Smooth muscle cell (in vitro differentiated cells): ENCODE results near the gene SLC25A43. TPM values are rescaled to one million over a fixed set of nuclear protein-coding genes. Genes with fewer than 3 reads are reported as not detected.

Experiments
- DNase-seq: peaks from one replicate; lab custom pipeline; 2025; ENCODE audit not compliant: unreplicated experiment; lab: John Stamatoyannopoulos, UW
- H2AFZ ChIP-seq: fragments of 200-600 bp; sonication (generic); 2 replicates; pipeline ENCODE4 v1.6.0; 2016; ENCODE audit warnings: antibody characterized with exemption, low read depth, mild to moderate bottlenecking
- H3F3A ChIP-seq: fragments of 200-600 bp; sonication (generic); 2 replicates; pipeline ENCODE4 v1.6.0; 2017; ENCODE audit warnings: antibody characterized with exemption, low read depth
- H3K27ac ChIP-seq: fragments of 200-600 bp; sonication (generic); 2 replicates; pipeline ENCODE4 v1.5.1; 2016; ENCODE audit warnings: low read depth, mild to moderate bottlenecking
- H3K27me3 ChIP-seq: fragments of 200-600 bp; sonication (generic); 2 replicates; pipeline ENCODE4 v1.6.1; 2016; ENCODE audit warnings: low read depth, mild to moderate bottlenecking
- H3K36me3 ChIP-seq: fragments of 200-600 bp; sonication (generic); 2 replicates; pipeline ENCODE4 v1.5.1; 2016; ENCODE audit warnings: low read depth
- H3K4me1 ChIP-seq: fragments of 200-600 bp; sonication (generic); 2 replicates; pipeline ENCODE4 v1.5.1; 2016; ENCODE audit warnings: low read depth
- H3K4me2 ChIP-seq: fragments of 200-600 bp; sonication (generic); 2 replicates; pipeline ENCODE4 v1.6.0; 2016; ENCODE audit warnings: mild to moderate bottlenecking
- H3K4me3 ChIP-seq: fragments of 200-600 bp; sonication (generic); 2 replicates; pipeline ENCODE4 v1.5.1; 2016; ENCODE audit warnings: mild to moderate bottlenecking
- H3K79me2 ChIP-seq: fragments of 200-600 bp; sonication (generic); 2 replicates; pipeline ENCODE4 v1.6.0; 2016; ENCODE audit warnings: low read depth, mild to moderate bottlenecking
- H3K9ac ChIP-seq: fragments of 200-600 bp; sonication (generic); 2 replicates; pipeline ENCODE4 v1.6.0; 2016; ENCODE audit warnings: low read depth
- H3K9me3 ChIP-seq: fragments of 200-600 bp; sonication (generic); replicated peaks from 2 replicates; pipeline ENCODE4 v1.5.1; 2016; ENCODE audit warnings: low read depth
- H4K20me1 ChIP-seq: fragments of 200-600 bp; sonication (generic); 2 replicates; pipeline ENCODE4 v1.6.0; 2016; ENCODE audit warnings: low read depth
- CTCF ChIP-seq: fragments of 200-600 bp; sonication (generic); IDR thresholded peaks from 2 replicates; pipeline ENCODE4 v1.5.1; 2017; ENCODE audit warnings: borderline replicate concordance, mild to moderate bottlenecking, antibody characterized with exemption; ENCODE audit not compliant: insufficient read depth, poor library complexity, severe bottlenecking
- WGBS: methylation state at CpG from one replicate; pipeline ENCODE4 v1.1.7; 2016; ENCODE audit warnings: low lambda C conversion rate; 5-methylcytosine and 5-hydroxymethylcytosine counted together
- polyA plus RNA-seq: library from polyadenylated mRNA; unstranded; fragments of >200 nt; fragmentation: Nextera tagmentation; extraction: Ambion mirVana; gene quantifications from 2 replicates; pipeline ENCODE4 v1.2.1, GENCODE V29; 2016
- total RNA-seq: library from RNA; depleted of rRNA; stranded (reverse); fragments of >200 nt; gene quantifications from 2 replicates; pipeline ENCODE4 v1.2.3, GENCODE V29; 2014

Gene SLC25A43
- total and polyA plus RNA-seq, 2 experiments from 2014 or later: 15.4 to 15.6 TPM

- Histone ChIP-seq H3F3A (no peaks in the 10 kb centered on the region), H3K36me3 (no peaks in the 10 kb centered on the region), H3K9me3 (no peaks in the 10 kb centered on the region), H3K4me3 (no peak overlapping the region), H2AFZ (no peak overlapping the region), H3K27me3 (no peaks in the 10 kb centered on the region), H4K20me1 (no peaks in the 10 kb centered on the region), H3K79me2 (no peaks in the 10 kb centered on the region), H3K9ac (no peak overlapping the region), H3K27ac (no peak overlapping the region), H3K4me1 (no peaks in the 10 kb centered on the region), H3K4me2 (no peak overlapping the region)
- WGBS: 78% methylated on average over 4 of the region's 4 CpGs
- TF ChIP-seq CTCF: no peak
- no peak for DNase-seq
Measured at GRCh38 chrX:119389214-119389613, 9.9 kb upstream of the SLC25A43 start.

GRCh38 chrX:119389871-119390501, 9.2 kb upstream of the SLC25A43 start:
- H3K4me3 ChIP-seq: no peak overlapping the region
- H3K36me3 ChIP-seq: no peaks in the 10 kb centered on the region
- H3K27me3 ChIP-seq: no peaks in the 10 kb centered on the region
- H3F3A ChIP-seq: no peaks in the 10 kb centered on the region
- H3K79me2 ChIP-seq: no peaks in the 10 kb centered on the region
- no peak for TF ChIP-seq CTCF
- H4K20me1 ChIP-seq: no peaks in the 10 kb centered on the region
- no peaks in the 10 kb centered on the region for H3K9me3 ChIP-seq
- H3K9ac ChIP-seq: no peak overlapping the region
- H2AFZ ChIP-seq: no peak overlapping the region
- H3K4me1 ChIP-seq: no peaks in the 10 kb centered on the region
- DNase-seq: no peak
- H3K4me2 ChIP-seq: no peak overlapping the region
- WGBS: 43% methylated on average over 7 of the region's 7 CpGs
- no peak overlapping the region for H3K27ac ChIP-seq

GRCh38 chrX:119391279-119391678, 7.9 kb upstream of the SLC25A43 start:
- Histone ChIP-seq H3K9ac (no peak overlapping the region), H3K79me2 (no peaks in the 10 kb centered on the region), H3K4me1 (no peaks in the 10 kb centered on the region), H3K36me3 (no peaks in the 10 kb centered on the region), H3K9me3 (no peaks in the 10 kb centered on the region), H3K4me2 (no peak overlapping the region), H3F3A (no peaks in the 10 kb centered on the region), H2AFZ (no peak overlapping the region), H3K27ac (no peak overlapping the region), H3K27me3 (no peaks in the 10 kb centered on the region), H3K4me3 (no peak overlapping the region), H4K20me1 (no peaks in the 10 kb centered on the region)
- WGBS: 71% methylated on average over 8 of the region's 8 CpGs
- TF ChIP-seq CTCF: peak; percentile 13
- no peak for DNase-seq

GRCh38 chrX:119393144-119393543, 6.0 kb upstream of the SLC25A43 start:
- no peak for TF ChIP-seq CTCF
- Histone ChIP-seq H3K4me3 (no peak overlapping the region), H3K27me3 (no peaks in the 10 kb centered on the region), H4K20me1 (no peaks in the 10 kb centered on the region), H3K4me2 (no peak overlapping the region), H3K9ac (no peak overlapping the region), H3K79me2 (no peaks in the 10 kb centered on the region), H3F3A (no peaks in the 10 kb centered on the region), H2AFZ (no peak overlapping the region), H3K36me3 (no peaks in the 10 kb centered on the region), H3K27ac (no peak overlapping the region), H3K4me1 (no peaks in the 10 kb centered on the region), H3K9me3 (no peaks in the 10 kb centered on the region)
- WGBS: 80% methylated on average over 2 of the region's 2 CpGs
- DNase-seq: no peak
